SK-N-SH (cell line): Measurements from ENCODE around the gene KRTAP9-8. TPM values are rescaled to one million over a fixed set of nuclear protein-coding genes. Genes with fewer than 3 reads are reported as not detected.
"Not testable (repeated sequence)": the region's sequence is repeated elsewhere in the genome, so short reads cannot be mapped to it uniquely, and the experiment has no call there.

Experiments
- CTCF ChIA-PET: fragments of 300-600, 350-600 bp; formaldehyde crosslinking; extraction: SDS; loops from one replicate; lab custom pipeline; 2021; lab: Yijun Ruan, JAX
- POLR2A ChIA-PET: fragments of 350-600 bp; sonication (Branson Sonifier 250); formaldehyde crosslinking; extraction: SDS; loops from one replicate; lab custom pipeline; 2020; ENCODE audit warnings: antibody characterized with exemption, inconsistent platforms; lab: Yijun Ruan, JAX
- DNase-seq: peaks from one replicate; pipeline ENCODE4 v3.0.0; 2012
- H2AFZ ChIP-seq: fragments of 200-600 bp; sonication (generic); 2 replicates; pipeline ENCODE4 v1.8.1; 2016; ENCODE audit warnings: antibody characterized with exemption, mild to moderate bottlenecking, low read depth
- H3F3A ChIP-seq: fragments of 200-600 bp; sonication (generic); replicated peaks from 2 replicates; pipeline ENCODE3; 2016; ENCODE audit warnings: antibody characterized with exemption, mild to moderate bottlenecking; ENCODE audit not compliant: insufficient read depth
- H3K27ac ChIP-seq, 2 experiments: fragments of 200-500 bp in 1 of 2; fragments of 200-600 bp in 1 of 2; sonication (Bioruptor generic) in 1 of 2; sonication (generic), shearing (Covaris generic) in 1 of 2; 2 replicates each; pipeline versions ENCODE4 v1.5.1 to v1.6.1; 2014 to 2016; ENCODE audit warnings: low read depth in 2 of 2, inconsistent platforms in 1 of 2, low read length in 1 of 2, mild to moderate bottlenecking in 1 of 2, mixed read lengths in 1 of 2
- H3K27me3 ChIP-seq: fragments of 200-600 bp; sonication (generic), shearing (Covaris generic); 2 replicates; pipeline ENCODE4 v1.6.1; 2016; ENCODE audit warnings: mixed run types; ENCODE audit not compliant: insufficient read depth
- H3K36me3 ChIP-seq, 2 experiments: fragments of 200-500 bp in 1 of 2; fragments of 200-600 bp in 1 of 2; sonication (Bioruptor generic) in 1 of 2; sonication (generic) in 1 of 2; replicated peaks in 1 of 2; 2 replicates each; pipeline versions ENCODE3 to v1.5.1; 2014 to 2016; ENCODE audit warnings: low read length in 1 of 2, mild to moderate bottlenecking in 1 of 2; ENCODE audit not compliant: insufficient read depth in 2 of 2, control insufficient read depth in 1 of 2
- H3K4me1 ChIP-seq, 2 experiments: fragments of 200-500 bp in 1 of 2; fragments of 200-600 bp in 1 of 2; sonication (Bioruptor generic) in 1 of 2; sonication (generic), shearing (Covaris generic) in 1 of 2; 2 replicates each; pipeline versions ENCODE4 v1.5.1 to v1.6.1; 2014 to 2016; ENCODE audit warnings: low read depth in 1 of 2, low read length in 1 of 2, mixed run types in 1 of 2; ENCODE audit not compliant: insufficient read depth in 2 of 2, control insufficient read depth in 1 of 2
- H3K4me2 ChIP-seq: fragments of 200-600 bp; sonication (generic), shearing (Covaris generic); 2 replicates; pipeline ENCODE4 v1.6.1; 2017; ENCODE audit warnings: mixed run types
- H3K4me3 ChIP-seq, 2 experiments: fragments of 200-500 bp in 1 of 2; fragments of 200-600 bp in 1 of 2; sonication (Bioruptor generic) in 1 of 2; sonication (generic), shearing (Covaris generic) in 1 of 2; 2 replicates each; pipeline versions ENCODE4 v1.5.1 to v1.8.1; 2014 to 2016; ENCODE audit warnings: low read depth in 2 of 2, inconsistent platforms in 1 of 2, low read length in 1 of 2, mild to moderate bottlenecking in 1 of 2, mixed read lengths in 1 of 2, moderate library complexity in 1 of 2
- H3K79me2 ChIP-seq: fragments of 200-600 bp; sonication (generic); 2 replicates; pipeline ENCODE4 v1.8.1; 2017; ENCODE audit warnings: mild to moderate bottlenecking; ENCODE audit not compliant: insufficient read depth
- H3K9ac ChIP-seq: fragments of 200-600 bp; sonication (generic); 2 replicates; pipeline ENCODE4 v1.6.1; 2017; ENCODE audit warnings: mixed run types
- H3K9me2 ChIP-seq: fragments of 200-600 bp; sonication (generic); 2 replicates; pipeline ENCODE4 v1.6.1; 2017; ENCODE audit warnings: mixed run types
- H3K9me3 ChIP-seq: fragments of 200-600 bp; sonication (generic); 2 replicates; pipeline ENCODE4 v1.6.1; 2017; ENCODE audit warnings: mixed run types, mild to moderate bottlenecking, moderate library complexity
- H4K20me1 ChIP-seq: fragments of 200-600 bp; sonication (generic); 2 replicates; pipeline ENCODE4 v1.6.1; 2017; ENCODE audit warnings: mild to moderate bottlenecking, mixed run types; ENCODE audit not compliant: insufficient read depth
- EP300 ChIP-seq, 2 experiments: IDR thresholded peaks; 2 replicates each; pipeline versions ENCODE4 v1.4.0 to v1.6.1; 2012; ENCODE audit warnings: borderline replicate concordance in 1 of 2, low read depth in 1 of 2, low read length in 1 of 2
- EZH2phosphoT487 ChIP-seq: fragments of 200-600 bp; sonication (generic); IDR thresholded peaks from 2 replicates; pipeline ENCODE4 v1.6.1; 2017; ENCODE audit warnings: low read depth, mixed run types, mild to moderate bottlenecking, antibody characterized with exemption, moderate library complexity, borderline replicate concordance
- FOXM1 ChIP-seq: IDR thresholded peaks from 2 replicates; pipeline ENCODE4 v1.4.0; 2012; ENCODE audit warnings: low read depth, mild to moderate bottlenecking
- JUND ChIP-seq: IDR thresholded peaks from 2 replicates; pipeline ENCODE4 v1.4.0; 2012
- NFIC ChIP-seq: IDR thresholded peaks from 2 replicates; pipeline ENCODE4 v1.4.0; 2012; ENCODE audit warnings: borderline replicate concordance
- RCOR1 ChIP-seq: fragments of 150-350 bp; IDR thresholded peaks from 2 replicates; pipeline ENCODE4 v1.6.1; 2017; ENCODE audit warnings: antibody characterized with exemption, low read length
- RFX5 ChIP-seq: IDR thresholded peaks from 2 replicates; pipeline ENCODE4 v1.6.1; 2012; ENCODE audit warnings: mild to moderate bottlenecking, improper control_type of control experiment, low read length
- RXRA ChIP-seq: IDR thresholded peaks from 2 replicates; pipeline ENCODE4 v1.4.0; 2012; ENCODE audit warnings: low read depth, mild to moderate bottlenecking, borderline replicate concordance
- SIN3A ChIP-seq: IDR thresholded peaks from 2 replicates; pipeline ENCODE4 v1.6.1; 2012; ENCODE audit warnings: low read depth, mild to moderate bottlenecking, low read length, moderate library complexity, borderline replicate concordance
- SMC3 ChIP-seq: IDR thresholded peaks from 2 replicates; pipeline ENCODE4 v1.6.1; 2012; ENCODE audit warnings: low read depth, low read length, improper control_type of control experiment
- ZBTB33 ChIP-seq: IDR thresholded peaks from 2 replicates; pipeline ENCODE4 v1.4.0; 2012; ENCODE audit warnings: low read depth, borderline replicate concordance
- WGBS: methylation state at CpG from one replicate; pipeline ENCODE4 v1.1.6; 2017; ENCODE audit warnings: low lambda C conversion rate; 5-methylcytosine and 5-hydroxymethylcytosine counted together
- polyA plus RNA-seq, 3 experiments: library from polyadenylated mRNA; depleted of rRNA; stranded (reverse); fragments of >200 nt; gene quantifications; 2 replicates each; pipeline ENCODE4 v1.2.3, GENCODE V29; 2012
- TF ChIP-seq, protein P1 (sequence below): fragments of 200-600 bp; sonication (generic); IDR thresholded peaks from 2 replicates; pipeline ENCODE4 v1.6.1; 2017; ENCODE audit warnings: antibody characterized with exemption, mild to moderate bottlenecking, moderate library complexity

Gene KRTAP9-8
- polyA plus RNA-seq, 1 of the 3 experiments (the other 2 are of a cell fraction), result not detected

- TF ChIP-seq EZH2phosphoT487, result no peak
- no peak for TF ChIP-seq SMC3
- TF ChIP-seq, protein P1, sequence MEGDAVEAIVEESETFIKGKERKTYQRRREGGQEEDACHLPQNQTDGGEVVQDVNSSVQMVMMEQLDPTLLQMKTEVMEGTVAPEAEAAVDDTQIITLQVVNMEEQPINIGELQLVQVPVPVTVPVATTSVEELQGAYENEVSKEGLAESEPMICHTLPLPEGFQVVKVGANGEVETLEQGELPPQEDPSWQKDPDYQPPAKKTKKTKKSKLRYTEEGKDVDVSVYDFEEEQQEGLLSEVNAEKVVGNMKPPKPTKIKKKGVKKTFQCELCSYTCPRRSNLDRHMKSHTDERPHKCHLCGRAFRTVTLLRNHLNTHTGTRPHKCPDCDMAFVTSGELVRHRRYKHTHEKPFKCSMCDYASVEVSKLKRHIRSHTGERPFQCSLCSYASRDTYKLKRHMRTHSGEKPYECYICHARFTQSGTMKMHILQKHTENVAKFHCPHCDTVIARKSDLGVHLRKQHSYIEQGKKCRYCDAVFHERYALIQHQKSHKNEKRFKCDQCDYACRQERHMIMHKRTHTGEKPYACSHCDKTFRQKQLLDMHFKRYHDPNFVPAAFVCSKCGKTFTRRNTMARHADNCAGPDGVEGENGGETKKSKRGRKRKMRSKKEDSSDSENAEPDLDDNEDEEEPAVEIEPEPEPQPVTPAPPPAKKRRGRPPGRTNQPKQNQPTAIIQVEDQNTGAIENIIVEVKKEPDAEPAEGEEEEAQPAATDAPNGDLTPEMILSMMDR, result no peak
- TF ChIP-seq RCOR1, result no peak
- TF ChIP-seq SIN3A, result no peak
- TF ChIP-seq JUND, result no peak
- no peak for TF ChIP-seq RFX5
These were observed 29.9 kb downstream of the KRTAP9-8 start (continued) for GRCh38 chr17:41267711-41268110.

DNA sequence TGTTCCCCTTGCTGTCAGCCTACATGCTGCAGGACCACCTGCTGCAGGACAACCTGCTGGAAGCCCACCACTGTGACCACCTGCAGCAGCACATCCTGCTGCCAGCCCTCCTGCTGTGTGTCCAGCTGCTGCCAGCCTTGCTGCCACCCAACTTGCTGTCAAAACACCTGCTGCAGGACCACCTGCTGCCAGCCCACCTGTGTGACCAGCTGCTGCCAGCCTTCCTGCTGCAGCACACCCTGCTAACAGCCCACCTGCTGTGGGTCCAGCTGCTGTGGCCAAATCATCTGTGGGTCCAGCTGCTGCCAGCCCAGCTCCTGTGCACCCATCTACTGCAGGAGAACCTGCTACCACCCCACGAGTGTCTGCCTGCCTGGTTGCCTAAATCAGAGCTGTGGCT is 33.5 kb downstream of the KRTAP9-8 start:
- H3K4me2 ChIP-seq, H3K36me3 ChIP-seq, H3K9me3 ChIP-seq, H3K27ac ChIP-seq, H3F3A ChIP-seq, H3K4me3 ChIP-seq, H3K27me3 ChIP-seq, POLR2A ChIA-PET, H4K20me1 ChIP-seq, CTCF ChIA-PET, H3K4me1 ChIP-seq, H3K9me2 ChIP-seq, H2AFZ ChIP-seq, H3K79me2 ChIP-seq, H3K9ac ChIP-seq, DNase-seq: not testable (repeated sequence)
- WGBS, result no CpG with 5 or more reads among the region's 1 CpG

DNA sequence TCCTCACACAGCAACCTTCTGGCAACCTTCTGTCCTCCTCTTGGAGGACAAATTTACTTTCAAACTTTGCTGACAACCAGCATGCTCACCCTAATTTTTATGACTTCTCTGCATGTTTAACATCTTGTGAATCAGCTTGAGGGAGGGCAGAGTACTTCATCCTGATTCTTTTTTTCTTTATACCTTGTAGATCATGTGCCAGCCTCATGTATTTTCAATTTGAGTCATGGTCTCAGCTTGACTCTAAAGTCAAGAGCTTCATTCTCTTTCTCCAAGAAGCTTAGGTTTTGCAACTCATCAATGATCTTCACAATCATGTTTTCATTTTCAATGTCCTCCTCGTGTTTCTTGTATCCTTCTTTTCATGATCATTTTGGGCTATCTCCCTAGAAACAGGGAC is 34.1 kb downstream of the KRTAP9-8 start:
- Histone ChIP-seq H3K4me3 (no peak overlapping the region), H3K4me1 (no peaks in the 10 kb centered on the region), H3K27ac (no peak overlapping the region), H3F3A (no peaks in the 10 kb centered on the region), H3K9me2 (no peaks in the 10 kb centered on the region), H3K4me2 (no peak overlapping the region), H3K27me3 (no peaks in the 10 kb centered on the region), H3K9ac (no peak overlapping the region), H3K9me3 (no peaks in the 10 kb centered on the region), H4K20me1 (no peaks in the 10 kb centered on the region), H3K36me3 (no peaks in the 10 kb centered on the region), H3K79me2 (no peaks in the 10 kb centered on the region), H2AFZ (no peak overlapping the region)
- 27% methylated on average over 1 of the region's 1 CpG for WGBS
- TF ChIP-seq NFIC, result no peak
- TF ChIP-seq ZBTB33, result no peak
- TF ChIP-seq RXRA, result no peak
- no peak for TF ChIP-seq FOXM1
- TF ChIP-seq EP300 (IDR thresholded peaks at IDR 0.05; ENCODE audit: borderline replicate concordance in 1 of 2, low read depth in 1 of 2, low read length in 1 of 2), result no peak
- ChIA-PET CTCF (no interaction called here), POLR2A (no interaction called here)
- no peak for DNase-seq

DNA sequence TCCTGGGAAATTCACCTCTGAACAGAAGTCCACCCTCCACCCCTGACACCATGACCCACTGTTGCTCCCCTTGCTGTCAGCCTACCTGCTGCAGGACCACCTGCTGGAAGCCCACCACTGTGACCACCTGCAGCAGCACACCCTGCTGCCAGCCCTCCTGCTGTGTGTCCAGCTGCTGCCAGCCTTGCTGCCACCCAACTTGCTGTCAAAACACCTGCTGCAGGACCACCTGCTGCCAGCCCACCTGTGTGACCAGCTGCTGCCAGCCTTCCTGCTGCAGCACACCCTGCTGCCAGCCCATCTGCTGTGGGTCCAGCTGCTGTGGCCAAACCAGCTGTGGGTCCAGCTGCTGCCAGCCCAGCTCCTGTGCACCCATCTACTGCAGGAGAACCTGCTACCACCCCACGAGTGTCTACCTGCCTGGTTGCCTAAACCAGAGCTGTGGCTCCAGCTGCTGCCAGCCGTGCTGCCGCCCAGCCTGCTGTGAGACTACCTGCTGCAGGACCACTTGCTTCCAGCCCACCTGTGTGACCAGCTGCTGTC is 37.9 kb downstream of the KRTAP9-8 start, which contains the start of gene KRTAP9-7:
TSS of gene KRTAP9-7 (plus strand) at position 51 of the 543 bp plus-strand sequence. CDS start at position 51, 0 bp downstream.
- H3K9me3 ChIP-seq, H3K4me2 ChIP-seq, H4K20me1 ChIP-seq, DNase-seq, H2AFZ ChIP-seq, H3K4me3 ChIP-seq, CTCF ChIA-PET, H3F3A ChIP-seq, H3K27ac ChIP-seq, H3K79me2 ChIP-seq, H3K36me3 ChIP-seq, H3K9ac ChIP-seq, H3K27me3 ChIP-seq, H3K9me2 ChIP-seq, POLR2A ChIA-PET, H3K4me1 ChIP-seq: not testable (repeated sequence)
- WGBS, result no CpG with 5 or more reads among the region's 3 CpGs
